Measurements from ENCODE around the gene PDIK1L. TPM values are rescaled to one million over a fixed set of nuclear protein-coding genes. Genes with fewer than 3 reads are reported as not detected.

Gene PDIK1L
- polyA plus RNA-seq, 3 donors, result 1.2 to 2.5 (median 2.3) TPM

DNA sequence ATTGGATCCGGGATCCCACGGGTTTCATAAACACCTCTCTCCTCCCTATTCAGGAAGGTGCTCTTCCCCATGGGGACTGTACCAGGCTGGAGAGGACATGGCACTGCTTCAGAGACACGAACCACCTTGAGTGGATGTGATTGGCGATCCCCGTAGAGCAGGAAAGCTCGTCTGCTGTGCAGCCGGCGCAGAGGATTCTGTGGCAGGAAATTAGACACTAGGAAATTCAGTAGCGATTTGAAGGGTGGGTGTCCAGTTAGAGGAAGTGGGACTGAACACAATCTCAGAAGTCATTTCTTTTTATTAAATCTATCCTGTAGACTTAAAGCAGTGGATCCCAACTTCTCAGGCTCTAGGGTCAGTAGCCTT is 767 bp downstream of the PDIK1L start:
- Mint-ChIP-seq H3K4me1 (peaks cover 17% of the 10 kb centered on the region), H3K9me3 (no peaks in the 10 kb centered on the region), H3K27ac (peak overlapping the region; percentile 55 to 92 (median 90)), H3K36me3 (peaks cover 18 to 29% of the 10 kb centered on the region in 2 donors), H3K4me3 (peak overlapping the region; percentile 91 to 96), H3K27me3 (ENCODE audit: low read depth in 3 of 3) (peaks cover 0 to 2% (median 2%) of the 10 kb centered on the region in 3 donors)
- H3K9ac ChIP-seq (ENCODE audit: insufficient read depth, low read length, poor library complexity, severe bottlenecking), result peak overlapping the region; percentile 89
- H3K79me2 ChIP-seq (ENCODE audit: insufficient read depth, low read length), result peaks cover 63% of the 10 kb centered on the region
- H3K27me3 ChIP-seq (ENCODE audit: control insufficient read depth in 2 of 2, insufficient read depth in 2 of 2, low read length in 2 of 2), result no peaks in the 10 kb centered on the region
- peak overlapping the region; percentile 80 to 99 (median 99) for H3K4me3 ChIP-seq (replicated peaks in 1 of 3; ENCODE audit: low read depth in 2 of 3, low read length in 3 of 3)
- no peaks in the 10 kb centered on the region for H3K9me3 ChIP-seq (replicated peaks in 1 of 2; ENCODE audit: control insufficient read depth in 1 of 2, insufficient read depth in 1 of 2, low read length in 2 of 2)
- H3K27ac ChIP-seq (ENCODE audit: low read depth in 1 of 2, low read length in 2 of 2), result peak overlapping the region; percentile 72 to 86
- peaks cover 18 to 25% of the 10 kb centered on the region in 2 donors for H3K4me1 ChIP-seq (ENCODE audit: control insufficient read depth in 1 of 2, insufficient read depth in 2 of 2, low read length in 2 of 2)
- H3K36me3 ChIP-seq (replicated peaks in 1 of 2; ENCODE audit: control insufficient read depth in 1 of 2, insufficient read depth in 2 of 2, low read length in 2 of 2), result peaks cover 10 to 31% of the 10 kb centered on the region in 2 donors
- TF ChIP-seq, protein P1, sequence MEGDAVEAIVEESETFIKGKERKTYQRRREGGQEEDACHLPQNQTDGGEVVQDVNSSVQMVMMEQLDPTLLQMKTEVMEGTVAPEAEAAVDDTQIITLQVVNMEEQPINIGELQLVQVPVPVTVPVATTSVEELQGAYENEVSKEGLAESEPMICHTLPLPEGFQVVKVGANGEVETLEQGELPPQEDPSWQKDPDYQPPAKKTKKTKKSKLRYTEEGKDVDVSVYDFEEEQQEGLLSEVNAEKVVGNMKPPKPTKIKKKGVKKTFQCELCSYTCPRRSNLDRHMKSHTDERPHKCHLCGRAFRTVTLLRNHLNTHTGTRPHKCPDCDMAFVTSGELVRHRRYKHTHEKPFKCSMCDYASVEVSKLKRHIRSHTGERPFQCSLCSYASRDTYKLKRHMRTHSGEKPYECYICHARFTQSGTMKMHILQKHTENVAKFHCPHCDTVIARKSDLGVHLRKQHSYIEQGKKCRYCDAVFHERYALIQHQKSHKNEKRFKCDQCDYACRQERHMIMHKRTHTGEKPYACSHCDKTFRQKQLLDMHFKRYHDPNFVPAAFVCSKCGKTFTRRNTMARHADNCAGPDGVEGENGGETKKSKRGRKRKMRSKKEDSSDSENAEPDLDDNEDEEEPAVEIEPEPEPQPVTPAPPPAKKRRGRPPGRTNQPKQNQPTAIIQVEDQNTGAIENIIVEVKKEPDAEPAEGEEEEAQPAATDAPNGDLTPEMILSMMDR (IDR thresholded peaks at IDR 0.05), result no peak
- peak overlapping the region; percentile 100 for H2AFZ ChIP-seq (ENCODE audit: insufficient read depth, low read depth, low read length, poor library complexity, severe bottlenecking)
- intact Hi-C loops (cut with micrococcal nuclease), result loop anchor here in 1 of 2 donors (10.0 kb wide), 1 partner anchor 202 kb away; the partner anchor contains the start of gene CD52
- no peak for DNase-seq
- no peaks in the 10 kb centered on the region for H4K20me1 ChIP-seq (ENCODE audit: insufficient read depth, low read length)
- H3K4me2 ChIP-seq (replicated peaks; ENCODE audit: extremely low read depth, low read length, poor library complexity, severe bottlenecking), result peak overlapping the region; percentile 95
- WGBS (ENCODE audit: insufficient coverage), result 3% methylated on average over 6 of the region's 9 CpGs

DNA sequence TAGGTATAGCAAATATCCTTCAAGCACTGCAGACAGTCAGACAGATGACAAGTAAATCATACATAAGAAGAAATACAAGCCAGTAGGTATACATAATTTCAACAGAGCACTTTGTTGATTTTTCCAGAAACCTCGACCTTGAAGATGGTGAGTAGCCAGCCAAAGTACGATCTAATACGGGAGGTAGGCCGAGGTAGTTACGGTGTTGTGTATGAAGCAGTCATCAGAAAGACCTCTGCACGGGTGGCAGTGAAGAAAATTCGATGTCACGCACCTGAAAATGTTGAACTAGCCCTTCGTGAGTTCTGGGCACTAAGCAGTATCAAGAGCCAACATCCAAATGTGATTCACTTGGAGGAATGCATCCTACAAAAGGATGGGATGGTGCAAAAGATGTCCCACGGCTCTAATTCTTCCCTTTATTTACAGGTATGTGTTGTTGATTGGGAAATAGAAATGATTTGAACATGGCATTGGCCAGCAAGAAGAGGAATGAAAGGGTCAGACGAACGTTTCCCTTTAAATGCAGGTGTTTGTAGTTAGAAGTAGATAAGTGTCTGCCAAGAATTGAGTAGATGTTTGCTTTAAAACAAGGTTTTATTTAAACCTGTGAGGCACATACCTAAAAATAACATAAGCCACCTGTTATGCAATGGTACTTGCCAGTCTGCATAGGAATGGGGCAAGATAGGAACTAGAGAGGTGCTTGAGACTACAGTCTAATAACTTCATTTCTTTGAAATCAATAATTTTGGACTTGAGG is 2.7 kb downstream of the PDIK1L start:
- Histone ChIP-seq H3K9ac (ENCODE audit: insufficient read depth, low read length, poor library complexity, severe bottlenecking) (no peak overlapping the region), H3K4me3 (replicated peaks in 1 of 3; ENCODE audit: low read depth in 2 of 3, low read length in 3 of 3) (no peak overlapping the region), H4K20me1 (ENCODE audit: insufficient read depth, low read length) (no peaks in the 10 kb centered on the region), H3K27me3 (ENCODE audit: control insufficient read depth in 2 of 2, insufficient read depth in 2 of 2, low read length in 2 of 2) (no peaks in the 10 kb centered on the region), H3K4me2 (replicated peaks; ENCODE audit: extremely low read depth, low read length, poor library complexity, severe bottlenecking) (no peak overlapping the region), H2AFZ (ENCODE audit: insufficient read depth, low read depth, low read length, poor library complexity, severe bottlenecking) (no peak overlapping the region), H3K79me2 (ENCODE audit: insufficient read depth, low read length) (peaks cover 76% of the 10 kb centered on the region), H3K4me1 (ENCODE audit: control insufficient read depth in 1 of 2, insufficient read depth in 2 of 2, low read length in 2 of 2) (peaks cover 21 to 26% of the 10 kb centered on the region in 2 donors), H3K9me3 (replicated peaks in 1 of 2; ENCODE audit: control insufficient read depth in 1 of 2, insufficient read depth in 1 of 2, low read length in 2 of 2) (no peaks in the 10 kb centered on the region), H3K36me3 (replicated peaks in 1 of 2; ENCODE audit: control insufficient read depth in 1 of 2, insufficient read depth in 2 of 2, low read length in 2 of 2) (peaks cover 23 to 50% of the 10 kb centered on the region in 2 donors), H3K27ac (ENCODE audit: low read depth in 1 of 2, low read length in 2 of 2) (no peak overlapping the region)
- TF ChIP-seq, protein P1 (IDR thresholded peaks at IDR 0.05), result no peak
- no peak for DNase-seq
- no peaks in the 10 kb centered on the region for H3K9me3 Mint-ChIP-seq
- no peaks in the 10 kb centered on the region for H3K27me3 Mint-ChIP-seq (ENCODE audit: low read depth in 3 of 3)
- intact Hi-C loops (cut with micrococcal nuclease), result loop anchor here in 1 of 2 donors (10.0 kb wide), 1 partner anchor 200 kb away; the partner anchor contains the start of gene CD52
- H3K36me3 Mint-ChIP-seq, result peaks cover 31 to 45% of the 10 kb centered on the region in 2 donors
- no peak overlapping the region for H3K27ac Mint-ChIP-seq
- peaks cover 23% of the 10 kb centered on the region for H3K4me1 Mint-ChIP-seq
- WGBS (ENCODE audit: insufficient coverage), result 100% methylated on average over 6 of the region's 12 CpGs
- no peak overlapping the region for H3K4me3 Mint-ChIP-seq

Measured in CD14-positive monocyte (primary cell).